ENCODE measurements around the gene MYBPH. TPM values are rescaled to one million over a fixed set of nuclear protein-coding genes. Genes with fewer than 3 reads are reported as not detected.

MYBPH gene
- polyA plus RNA-seq, 1 donor = 534 TPM

GRCh38 chr1:203178083-203178482 lies 2.5 kb upstream of the MYBPH start:
- DNase-seq = no peak

GRCh38 chr1:203177470-203178039 lies 1.9 kb upstream of the MYBPH start:
- DNase-seq = no peak

GRCh38 chr1:203177036-203177405 lies 1.4 kb upstream of the MYBPH start:
- DNase-seq = no peak

- DNase-seq = no peak
Observed at GRCh38 chr1:203176273-203177035, 828 bp upstream of the MYBPH start.

- DNase-seq = no peak
Observed at GRCh38 chr1:203175827-203176241, 208 bp upstream of the MYBPH start.

- no peak for DNase-seq
Observed at GRCh38 chr1:203174324-203174985, 1.2 kb downstream of the MYBPH start.

GRCh38 chr1:203173566-203173965 lies 2.1 kb downstream of the MYBPH start:
- no peak for DNase-seq

- DNase-seq = no peak
Observed at GRCh38 chr1:203173011-203173555, 2.5 kb downstream of the MYBPH start.

GRCh38 chr1:203172184-203173010 lies 3.2 kb downstream of the MYBPH start:
- peak; percentile 24 for DNase-seq

- DNase-seq = no peak
Observed at GRCh38 chr1:203171341-203172183, 4.1 kb downstream of the MYBPH start.

- DNase-seq = no peak
Observed at GRCh38 chr1:203170625-203171330, 4.8 kb downstream of the MYBPH start.

- no peak for DNase-seq
Observed at GRCh38 chr1:203169770-203170520, 5.7 kb downstream of the MYBPH start.

- no peak for DNase-seq
Observed at GRCh38 chr1:203168991-203169390, 6.6 kb downstream of the MYBPH start.

GRCh38 chr1:203168256-203168786 lies 7.3 kb downstream of the MYBPH start:
- no peak for DNase-seq

- DNase-seq = no peak
Observed at GRCh38 chr1:203167913-203168200, 7.8 kb downstream of the MYBPH start.

- DNase-seq = no peak
Observed at GRCh38 chr1:203167026-203167912, 8.4 kb downstream of the MYBPH start.

- no peak for DNase-seq
Observed at GRCh38 chr1:203166192-203166940, 9.3 kb downstream of the MYBPH start.

- no peak for DNase-seq
Observed at GRCh38 chr1:203165800-203166161, 9.8 kb downstream of the MYBPH start.

Data from hindlimb muscle (tissue), 1 donor.